Esophagus (tissue), 2 donors: Measurements from ENCODE around the gene TCERG1L. TPM values are rescaled to one million over a fixed set of nuclear protein-coding genes. Genes with fewer than 3 reads are reported as not detected.

Source experiments
- H3K27ac ChIP-seq, 2 donors: one replicate each; pipeline ENCODE4 v1.5.1; 2013; ENCODE audit warnings: low read depth in 2 of 2, mild to moderate bottlenecking in 2 of 2, inconsistent platforms in 1 of 2, low read length in 1 of 2, moderate library complexity in 1 of 2
- H3K27me3 ChIP-seq, 2 donors: one replicate each; pipeline ENCODE4 v1.6.1; 2013; ENCODE audit warnings: low read length in 2 of 2, control low read depth in 1 of 2, mild to moderate bottlenecking in 1 of 2; ENCODE audit not compliant: insufficient read depth in 2 of 2, control insufficient read depth in 1 of 2
- H3K36me3 ChIP-seq, 2 donors: one replicate each; pipeline ENCODE4 v1.6.1; 2013; ENCODE audit warnings: low read length in 1 of 2; ENCODE audit not compliant: control insufficient read depth in 2 of 2, insufficient read depth in 2 of 2
- H3K4me1 ChIP-seq, 2 donors: one replicate each; pipeline ENCODE4 v1.6.1; 2013; ENCODE audit warnings: low read length in 1 of 2; ENCODE audit not compliant: control insufficient read depth in 2 of 2, insufficient read depth in 2 of 2
- H3K4me3 ChIP-seq, 2 donors: one replicate each; pipeline ENCODE4 v1.5.1; 2013; ENCODE audit warnings: low read length in 2 of 2, mild to moderate bottlenecking in 2 of 2, low read depth in 1 of 2, moderate library complexity in 1 of 2
- H3K9me3 ChIP-seq, 2 donors: one replicate each; pipeline ENCODE4 v1.6.1; 2013; ENCODE audit warnings: mild to moderate bottlenecking in 2 of 2, low read depth in 1 of 2, low read length in 1 of 2, moderate library complexity in 1 of 2; ENCODE audit not compliant: control insufficient read depth in 2 of 2, insufficient read depth in 1 of 2
- WGBS, 2 donors: extraction: QIAGEN DNeasy Blood & Tissue Kit; methylation state at CpG; one replicate each; pipeline ENCODE4 v1.1.7; 2013; 5-methylcytosine and 5-hydroxymethylcytosine counted together
- polyA plus RNA-seq, 2 donors: library from polyadenylated mRNA; stranded (reverse); fragments of 200-250 nt; gene quantifications; one replicate each; pipeline ENCODE4 v1.2.3, GENCODE V29; 2013
- donor health status: healthy with polysubstance abuse.
- donor health status: Bipolar disorder and iron deficiency.

TCERG1L gene
- polyA plus RNA-seq, 2 donors = 0.48 TPM; not detected in 1

DNA sequence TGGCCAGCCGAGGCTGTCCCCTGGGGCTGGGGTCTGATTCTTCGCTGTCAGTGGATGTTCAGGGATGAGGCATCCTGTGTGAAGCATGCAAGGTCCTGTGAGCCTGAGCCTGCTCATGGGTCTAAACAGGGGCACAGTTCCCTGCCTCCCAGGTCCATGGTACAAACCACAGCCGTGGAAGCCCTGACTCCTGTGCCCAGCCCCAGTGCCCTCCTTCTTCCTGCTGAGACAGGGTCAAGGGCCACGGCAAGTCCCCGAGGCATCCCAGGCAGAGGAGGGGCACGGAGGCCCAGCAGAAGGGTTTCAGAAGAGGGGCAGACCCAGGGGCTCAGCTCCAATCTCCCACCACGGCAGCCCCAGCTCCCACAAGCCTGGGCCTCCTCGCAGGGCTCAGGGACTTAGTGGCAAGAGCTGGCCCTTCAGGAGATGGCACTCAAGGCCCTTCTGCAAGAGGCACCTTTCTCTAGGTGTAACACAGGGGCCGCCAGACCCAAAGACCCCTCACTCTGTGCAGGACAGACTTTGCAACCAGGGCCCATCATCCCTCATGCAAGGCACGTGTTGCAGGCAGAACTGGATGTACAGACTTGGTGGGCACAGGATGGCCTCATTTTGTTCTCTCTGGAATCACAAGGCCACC is 248.8 kb downstream of the TCERG1L start:
- H3K36me3 ChIP-seq = no peaks in the 10 kb centered on the region
- H3K9me3 ChIP-seq = no peaks in the 10 kb centered on the region
- no peak overlapping the region for H3K4me3 ChIP-seq
- WGBS, 2 donors = 79 to 80% methylated on average over 9 to 10 of the region's 10 CpGs
- no peak overlapping the region for H3K27ac ChIP-seq
- no peaks in the 10 kb centered on the region for H3K4me1 ChIP-seq
- H3K27me3 ChIP-seq = no peaks in the 10 kb centered on the region

- no peak overlapping the region for H3K27ac ChIP-seq
- H3K36me3 ChIP-seq = no peaks in the 10 kb centered on the region
- no peaks in the 10 kb centered on the region for H3K4me1 ChIP-seq
- no peaks in the 10 kb centered on the region for H3K27me3 ChIP-seq
- no peak overlapping the region for H3K4me3 ChIP-seq
- 72 to 77% methylated on average over 11 of the region's 11 CpGs for WGBS, 2 donors
- H3K9me3 ChIP-seq = peaks cover 0 to 4% of the 10 kb centered on the region in 2 donors
These were observed 250.3 kb downstream of the TCERG1L start for GRCh38 chr10:131061216-131061615.

GRCh38 chr10:131059881-131060280 is 251.6 kb downstream of the TCERG1L start:
- Histone ChIP-seq H3K36me3 (no peaks in the 10 kb centered on the region), H3K9me3 (peaks cover 0 to 4% of the 10 kb centered on the region in 2 donors), H3K27ac (no peak overlapping the region), H3K4me3 (no peak overlapping the region), H3K4me1 (no peaks in the 10 kb centered on the region), H3K27me3 (no peaks in the 10 kb centered on the region)
- WGBS, 2 donors = 95 to 96% methylated on average over 6 of the region's 6 CpGs

- no peaks in the 10 kb centered on the region for H3K4me1 ChIP-seq
- peaks cover 0 to 4% of the 10 kb centered on the region in 2 donors for H3K9me3 ChIP-seq
- WGBS, 2 donors = 85 to 89% methylated on average over 3 of the region's 3 CpGs
These were observed 252.7 kb downstream of the TCERG1L start for GRCh38 chr10:131058799-131059198.

DNA sequence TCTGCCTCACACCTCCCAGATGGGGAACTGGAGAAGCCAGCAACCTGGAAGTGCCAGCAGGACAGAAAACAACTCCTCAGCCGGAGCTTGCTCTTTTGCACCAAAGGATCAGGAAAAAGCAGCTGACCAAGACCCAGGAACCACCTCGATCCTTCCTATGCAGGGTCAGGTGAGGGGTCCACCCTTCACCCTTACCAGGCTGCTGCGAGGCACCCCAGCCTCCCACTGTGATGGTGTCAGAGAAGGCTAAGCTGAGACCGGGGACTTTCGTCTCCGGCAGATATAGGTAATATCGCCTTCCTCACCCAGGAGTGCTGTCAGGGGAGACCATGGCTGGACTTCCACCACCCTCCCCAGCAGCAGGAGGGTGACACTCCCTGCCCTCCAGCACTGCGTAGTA is 254.7 kb downstream of the TCERG1L start:
- Histone ChIP-seq H3K36me3 (no peaks in the 10 kb centered on the region), H3K27me3 (no peaks in the 10 kb centered on the region), H3K27ac (no peak overlapping the region), H3K4me3 (no peak overlapping the region), H3K4me1 (no peaks in the 10 kb centered on the region), H3K9me3 (peaks cover 0 to 4% of the 10 kb centered on the region in 2 donors)
- 88 to 89% methylated on average over 8 of the region's 8 CpGs for WGBS, 2 donors

More at GRCh38 chr10:131058799-131059198, 252.7 kb downstream of the TCERG1L start:
- Histone ChIP-seq H3K27me3 (no peaks in the 10 kb centered on the region), H3K4me3 (no peak overlapping the region), H3K27ac (no peak overlapping the region), H3K36me3 (no peaks in the 10 kb centered on the region)

- peaks cover 0 to 9% of the 10 kb centered on the region in 2 donors for H3K9me3 ChIP-seq
- H3K27ac ChIP-seq = no peak overlapping the region
- no peaks in the 10 kb centered on the region for H3K27me3 ChIP-seq
- no peaks in the 10 kb centered on the region for H3K4me1 ChIP-seq
- H3K36me3 ChIP-seq = no peaks in the 10 kb centered on the region
- 65 to 68% methylated on average over 12 of the region's 12 CpGs for WGBS, 2 donors
- H3K4me3 ChIP-seq = no peak overlapping the region
These were observed 255.4 kb downstream of the TCERG1L start for GRCh38 chr10:131056091-131056579.

- Histone ChIP-seq H3K27me3 (no peaks in the 10 kb centered on the region), H3K4me1 (no peaks in the 10 kb centered on the region), H3K27ac (no peak overlapping the region), H3K36me3 (no peaks in the 10 kb centered on the region), H3K4me3 (no peak overlapping the region), H3K9me3 (peaks cover 0 to 10% of the 10 kb centered on the region in 2 donors)
- 85 to 86% methylated on average over 9 of the region's 9 CpGs for WGBS, 2 donors
These were observed 256.1 kb downstream of the TCERG1L start for GRCh38 chr10:131055437-131055836.

DNA sequence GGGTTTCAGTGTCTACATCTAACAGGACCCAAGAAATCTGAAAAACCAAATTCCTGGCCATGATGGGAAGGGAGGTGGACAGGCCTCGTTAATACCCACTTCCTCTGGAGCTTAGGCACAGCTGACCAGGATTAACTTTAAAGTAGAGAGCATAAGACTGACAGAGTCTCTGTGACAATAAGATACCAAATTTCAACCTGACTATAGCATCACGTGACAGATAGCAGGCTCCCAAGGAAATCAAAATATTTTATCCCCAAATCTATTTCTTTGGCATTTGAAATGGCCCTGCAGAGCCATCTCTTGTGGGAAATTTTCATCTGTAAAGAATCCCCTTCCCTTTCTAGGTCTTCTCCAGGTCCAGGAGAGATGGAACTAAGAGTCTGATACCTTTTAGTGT is 258.3 kb downstream of the TCERG1L start:
- Histone ChIP-seq H3K36me3 (no peaks in the 10 kb centered on the region), H3K27me3 (no peaks in the 10 kb centered on the region), H3K4me3 (no peak overlapping the region), H3K4me1 (no peaks in the 10 kb centered on the region), H3K27ac (no peak overlapping the region), H3K9me3 (peaks cover 0 to 12% of the 10 kb centered on the region in 2 donors)
- 62 to 78% methylated on average over 2 of the region's 2 CpGs for WGBS, 2 donors

DNA sequence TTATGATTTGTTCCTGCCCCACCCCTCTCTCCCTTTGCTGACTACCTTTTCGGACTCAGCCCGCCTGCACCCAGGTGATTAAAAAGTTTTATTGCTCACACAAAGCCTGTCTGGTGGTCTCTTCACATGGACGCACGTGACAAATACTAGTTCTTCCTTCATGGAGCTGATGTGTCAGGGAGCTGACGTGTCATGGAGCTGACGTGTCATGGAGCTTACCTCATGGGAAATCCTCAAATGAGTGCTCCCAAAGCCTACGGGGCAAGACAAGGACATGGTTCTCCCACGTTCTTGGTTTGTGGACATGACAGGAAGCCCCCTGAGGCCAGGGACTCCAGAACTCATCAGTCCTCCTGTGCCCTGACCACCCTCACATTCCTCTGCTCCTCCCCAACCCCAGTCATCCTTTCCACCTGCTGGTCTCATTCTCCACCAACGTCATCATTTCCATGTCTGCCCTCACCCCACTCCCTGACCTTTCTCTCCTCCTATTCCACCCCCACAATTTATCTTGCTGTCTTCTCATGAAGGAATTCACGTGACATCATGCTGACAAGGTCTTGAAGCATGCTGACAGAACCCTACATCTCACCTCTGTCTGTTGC is 261.3 kb downstream of the TCERG1L start:
- Histone ChIP-seq H3K9me3 (peaks cover 3 to 8% of the 10 kb centered on the region in 2 donors), H3K27ac (no peak overlapping the region), H3K27me3 (no peaks in the 10 kb centered on the region), H3K4me3 (no peak overlapping the region), H3K4me1 (no peaks in the 10 kb centered on the region), H3K36me3 (no peaks in the 10 kb centered on the region)
- 76 to 79% methylated on average over 10 of the region's 10 CpGs for WGBS, 2 donors

DNA sequence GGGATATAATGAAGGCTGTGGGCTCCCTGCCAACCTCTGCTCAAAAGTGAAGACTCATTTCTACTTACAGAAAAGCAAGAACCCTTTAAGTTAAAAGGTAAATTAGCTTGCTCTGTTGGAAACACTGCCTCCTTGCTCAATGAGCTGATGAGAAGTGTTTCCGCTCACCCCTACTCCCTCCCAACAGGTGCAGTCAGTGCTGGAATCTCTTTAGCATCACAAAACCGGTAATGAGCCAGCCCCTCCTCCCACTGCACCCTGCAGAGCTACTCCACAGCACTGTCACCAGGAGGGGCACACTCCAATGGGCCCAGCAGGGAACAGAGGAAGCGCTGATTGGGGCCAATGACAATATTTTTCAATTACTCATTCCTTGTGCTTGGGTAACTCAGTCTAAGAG is 262.5 kb downstream of the TCERG1L start:
- WGBS, 2 donors = 20 to 21% methylated on average over 3 of the region's 3 CpGs
- Histone ChIP-seq H3K4me3 (no peak overlapping the region), H3K36me3 (no peaks in the 10 kb centered on the region), H3K4me1 (no peaks in the 10 kb centered on the region), H3K27me3 (no peaks in the 10 kb centered on the region), H3K27ac (no peak overlapping the region), H3K9me3 (peaks cover 3 to 8% of the 10 kb centered on the region in 2 donors)
